HG02610 (cell line): Measurements from ENCODE around the gene CNOT3.
"Not testable (repeated sequence)": the region's sequence is repeated elsewhere in the genome, so short reads cannot be mapped to it uniquely, and the experiment has no call there.

Experiments used
- ATAC-seq: cut with Tn5 transposase; IDR thresholded peaks from one replicate; pipeline ENCODE4 v1.9.1; 2021; ENCODE audit warnings: mild to moderate bottlenecking, moderate library complexity; ENCODE audit not compliant: unreplicated experiment

Gene CNOT3

GRCh38 chr19:54137699-54138488 is at the start of gene CNOT3:
Gene CNOT3, plus strand, starts transcription at chr19:54137762. Its CDS starts 5,217 bp downstream, at chr19:54142979.
- ATAC-seq, result no peak

- ATAC-seq, result no peak
Observed at GRCh38 chr19:54094426-54095000, 43.0 kb upstream of the CNOT3 start.

GRCh38 chr19:54095136-54095858 is 42.3 kb upstream of the CNOT3 start:
- ATAC-seq, result no peak

GRCh38 chr19:54095859-54096616 is 41.5 kb upstream of the CNOT3 start:
- not testable (repeated sequence) for ATAC-seq

- no peak for ATAC-seq
Observed at GRCh38 chr19:54096617-54097106, 40.9 kb upstream of the CNOT3 start.

GRCh38 chr19:54099190-54099902 is 38.2 kb upstream of the CNOT3 start:
- no peak for ATAC-seq

GRCh38 chr19:54099903-54100255 is 37.7 kb upstream of the CNOT3 start:
- ATAC-seq, result not testable (repeated sequence)

- ATAC-seq, result no peak
Observed at GRCh38 chr19:54100561-54100960, 37.0 kb upstream of the CNOT3 start, which contains the start of gene OSCAR. Gene OSCAR, minus strand, starts transcription at chr19:54100803. Its CDS starts 11 bp downstream, at chr19:54100792.

- peak; percentile 91 for ATAC-seq
Observed at GRCh38 chr19:54102421-54103169, 35.0 kb upstream of the CNOT3 start, which contains the start of gene NDUFA3. Gene NDUFA3, plus strand, starts transcription at chr19:54102855. Its CDS starts 24 bp downstream, at chr19:54102879.

- ATAC-seq, result no peak
Observed at GRCh38 chr19:54104998-54105715, 32.4 kb upstream of the CNOT3 start.

- ATAC-seq, result no peak
Observed at GRCh38 chr19:54105796-54106195, 31.8 kb upstream of the CNOT3 start.

GRCh38 chr19:54106716-54107115 is 30.8 kb upstream of the CNOT3 start:
- ATAC-seq, result no peak

- ATAC-seq, result no peak
Observed at GRCh38 chr19:54107876-54108490, 29.6 kb upstream of the CNOT3 start.

- no peak for ATAC-seq
Observed at GRCh38 chr19:54108496-54108895, 29.1 kb upstream of the CNOT3 start.

- no peak for ATAC-seq
Observed at GRCh38 chr19:54109651-54110050, 27.9 kb upstream of the CNOT3 start.

GRCh38 chr19:54114340-54115108 is 23.0 kb upstream of the CNOT3 start:
- ATAC-seq, result peak; percentile 36
